K562 (cell line): ENCODE measurements around the gene TMEM273. TPM values are rescaled to one million over a fixed set of nuclear protein-coding genes. Genes with fewer than 3 reads are reported as not detected.

Experiments used
- ATF7 ChIP-seq: fragments of 450-650 bp; IDR thresholded peaks from 2 replicates; pipeline ENCODE4 v1.7.1; 2014; ENCODE audit warnings: mild to moderate bottlenecking, moderate library complexity
- BCL6 ChIP-seq: fragments of 250-450 bp; sonication (Bioruptor Pico); IDR thresholded peaks from 2 replicates; pipeline ENCODE4 v1.4.0; 2020
- CBX3 ChIP-seq, 2 experiments: IDR thresholded peaks; 1 replicate in 1 of 2; 2 replicates in 1 of 2; pipeline ENCODE4 v1.6.1; 2012; ENCODE audit warnings: inconsistent platforms in 2 of 2, low read length in 2 of 2, borderline replicate concordance in 1 of 2, control low read depth in 1 of 2
- HDAC8 ChIP-seq: fragments of 450-650 bp; IDR thresholded peaks from 2 replicates; pipeline ENCODE4 v1.6.1; 2016; ENCODE audit warnings: mild to moderate bottlenecking, missing genetic modification characterization, moderate library complexity, missing compliant biosample characterization
- HEY1 ChIP-seq: fragments of 250-450 bp; sonication (Bioruptor Pico); IDR thresholded peaks from 2 replicates; pipeline ENCODE4 v1.5.0; 2020; ENCODE audit warnings: mild to moderate bottlenecking, moderate library complexity, borderline replicate concordance
- HNRNPH1 ChIP-seq: fragments of 200-400 bp; formaldehyde crosslinking; optimal IDR thresholded peaks from 2 replicates; pipeline ENCODE3; 2017; ENCODE audit warnings: low read depth, mild to moderate bottlenecking, low read length, moderate library complexity
- HSF4 ChIP-seq: fragments of 250-450 bp; sonication (Bioruptor Pico); IDR thresholded peaks from 2 replicates; pipeline ENCODE4 v2.1.2; 2022; ENCODE audit warnings: mild to moderate bottlenecking, moderate library complexity, borderline replicate concordance
- MEF2D ChIP-seq: conservative IDR thresholded peaks from 2 replicates; pipeline ENCODE4 v1.6.1; 2016; ENCODE audit warnings: low read depth, missing genetic modification characterization, missing compliant biosample characterization
- NCOA1 ChIP-seq: fragments of 450-650 bp; IDR thresholded peaks from 2 replicates; pipeline ENCODE4 v1.6.1; 2016; ENCODE audit warnings: low read depth
- PPARD ChIP-seq: fragments of 250-450 bp; sonication (Bioruptor Pico); IDR thresholded peaks from 2 replicates; pipeline ENCODE4 v1.8.0; 2022; ENCODE audit warnings: inconsistent platforms, mild to moderate bottlenecking, moderate library complexity
- RCOR1 ChIP-seq, 2 experiments: IDR thresholded peaks; 2 replicates each; pipeline ENCODE4 v1.6.1; 2012; ENCODE audit warnings: low read depth in 2 of 2, low read length in 2 of 2, borderline replicate concordance in 1 of 2, improper control_type of control experiment in 1 of 2
- RNF2 ChIP-seq: sonication (generic); IDR thresholded peaks from 2 replicates; pipeline ENCODE4 v1.6.1; 2016
- SIN3B ChIP-seq: fragments of 450-650 bp; IDR thresholded peaks from 2 replicates; pipeline ENCODE4 v1.6.1; 2017; ENCODE audit warnings: low read depth, mild to moderate bottlenecking, moderate library complexity
- SNRNP70 ChIP-seq: fragments of 200-400 bp; formaldehyde crosslinking; optimal IDR thresholded peaks from 2 replicates; pipeline ENCODE3; 2017; ENCODE audit warnings: low read depth, low read length
- TAF9B ChIP-seq: fragments of 450-650 bp; IDR thresholded peaks from 2 replicates; pipeline ENCODE4 v1.6.1; 2018; ENCODE audit warnings: mild to moderate bottlenecking; ENCODE audit not compliant: partially characterized antibody
- TCF7L2 ChIP-seq: fragments of 150-350 bp; IDR thresholded peaks from 2 replicates; pipeline ENCODE4 v1.6.1; 2016; ENCODE audit warnings: low read depth, mild to moderate bottlenecking, low read length, moderate library complexity
- TFAM ChIP-seq: fragments of 250-450 bp; sonication (Bioruptor Pico); conservative IDR thresholded peaks from 2 replicates; pipeline ENCODE4 v1.5.0; 2021; ENCODE audit warnings: mild to moderate bottlenecking, moderate library complexity
- ZBTB11 ChIP-seq, 3 experiments: fragments of 200-800 bp in 1 of 3; fragments of 250-450 bp in 1 of 3; fragments of 450-650 bp in 1 of 3; sonication (Bioruptor Pico) in 1 of 3; sonication (Bioruptor generic) in 1 of 3; formaldehyde crosslinking in 1 of 3; IDR thresholded peaks; 2 replicates each; pipeline versions ENCODE4 v1.6.1 to v1.8.0; 2016 to 2022; ENCODE audit warnings: mild to moderate bottlenecking in 2 of 3, missing genetic modification characterization in 2 of 3, missing compliant biosample characterization in 1 of 3, moderate library complexity in 1 of 3
- ZKSCAN1 ChIP-seq: fragments of 150-350 bp; IDR thresholded peaks from 2 replicates; pipeline ENCODE4 v1.6.1; 2016; ENCODE audit warnings: low read depth, low read length
- ZNF589 ChIP-seq: fragments of 200-800 bp; sonication (Bioruptor generic); IDR thresholded peaks from 2 replicates; pipeline ENCODE4 v1.6.1; 2016; ENCODE audit warnings: low read depth, missing genetic modification characterization, missing compliant biosample characterization
- polyA plus RNA-seq, 8 experiments: library from polyadenylated mRNA; depleted of rRNA in 4 of 8; stranded (reverse) in 5 of 8; unstranded in 3 of 8; fragments of >200 nt; fragmentation: Nextera tagmentation in 2 of 8; fragmentation: Illumina TruSeq in 1 of 8; extraction: Ambion mirVana in 2 of 8; extraction: Trizol in 1 of 8; gene quantifications; 2 replicates each; pipeline versions ENCODE4 v1.2.1 to v1.2.3, GENCODE V29; 2011 to 2014; ENCODE audit warnings: inconsistent platforms in 1 of 8, missing spikeins in 1 of 8
- total RNA-seq, 7 experiments: library from RNA; depleted of rRNA in 6 of 7; stranded (reverse); fragments of >200 nt in 6 of 7; fragmentation: Illumina TruSeq in 2 of 7; extraction: Trizol in 2 of 7; gene quantifications; 2 replicates each; pipeline versions ENCODE4 v1.2.1 to v1.2.3, GENCODE V29; 2011 to 2021; ENCODE audit warnings: low replicate concordance in 1 of 7

Gene TMEM273
- total and polyA plus RNA-seq, 9 of the 15 experiments (the other 6 are each of a cell fraction or from before 2014, with no cell fraction given), result 39.2 to 131 (median 95.6) TPM

DNA sequence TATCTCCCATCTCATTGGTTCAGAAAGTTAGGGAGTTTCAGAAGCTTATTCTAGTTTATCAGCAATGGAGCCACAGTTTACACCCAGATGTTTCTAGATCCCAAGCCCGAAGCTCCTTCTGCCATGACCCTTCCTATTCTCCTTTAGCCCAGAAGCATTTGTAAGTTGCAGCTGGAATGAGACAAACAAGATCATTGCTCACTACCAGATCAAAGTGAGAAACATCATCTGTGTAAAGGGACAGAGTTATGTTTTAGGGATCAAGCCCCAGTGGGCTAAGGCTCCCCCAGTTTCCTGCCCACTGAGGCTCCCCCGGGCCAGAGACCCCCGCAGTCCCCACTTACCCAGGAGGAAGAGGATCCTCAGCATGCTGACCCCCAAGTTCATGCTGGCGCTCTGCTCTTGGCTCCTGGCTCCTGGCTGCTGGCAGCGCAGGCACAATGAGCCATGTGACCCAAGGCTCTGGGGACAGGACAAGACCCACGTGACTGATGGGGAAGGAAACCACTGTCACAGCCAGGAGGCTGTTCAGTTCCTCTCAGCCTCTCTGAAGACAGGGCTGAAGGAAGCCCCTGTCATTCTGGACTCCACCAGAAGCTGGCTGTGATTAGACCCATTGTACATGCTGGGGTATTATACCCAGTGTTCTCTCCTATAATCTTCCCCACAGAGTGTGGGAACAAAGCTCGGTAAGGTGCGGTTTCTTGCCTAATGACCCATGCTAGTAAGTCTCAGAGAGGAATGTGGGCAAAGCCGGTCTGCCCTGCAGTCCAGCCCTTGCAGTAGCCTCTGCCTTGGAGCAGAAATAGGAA is at the start of gene TMEM273 (continued):
- TF ChIP-seq SIN3B (no peak), RCOR1 (IDR thresholded peaks at IDR 0.05; ENCODE audit: borderline replicate concordance in 1 of 2, low read depth in 2 of 2, low read length in 2 of 2) (peak in 1 of 2 experiments; percentile 72; a peak in 2 of 4 replicates), ZKSCAN1 (no peak), CBX3 (IDR thresholded peaks at IDR 0.05; ENCODE audit: borderline replicate concordance in 1 of 2, low read length in 2 of 2) (no peak), HSF4 (no peak), RNF2 (0 out of 2 replicates have a peak, but pooled peaks have one; percentile 32), PPARD (CRISPR knock-in tag) (no peak), MEF2D (tag) (no peak), BCL6 (peak; percentile 10; the same call in 1 of the 2 replicates), TFAM (CRISPR knock-in tag) (no peak), NCOA1 (no peak), ZNF589 (0 out of 2 replicates have a peak, but pooled peaks have one; percentile 3), ATF7 (0 out of 2 replicates have a peak, but pooled peaks have one; percentile 24), TAF9B (no peak), TCF7L2 (no peak), HEY1 (no peak), ZBTB11 (CRISPR knock-in tag; IDR thresholded peaks at IDR 0.05) (peak in 1 of 3 experiments; percentile 19; a peak in 1 of 6 replicates), HDAC8 (tag) (no peak), SNRNP70 (no peak), HNRNPH1 (no peak)
